Epithelial cell of prostate (primary cell): ENCODE results near the gene TBL1X.

Experiments used
- DNase-seq: peaks from one replicate; pipeline ENCODE4 v3.0.0-alpha.2; 2011; ENCODE audit warnings: low read depth, low spot score
- H3K27ac ChIP-seq: fragments of 450-650 bp; 2 replicates; pipeline ENCODE4 v1.5.1; 2017; ENCODE audit warnings: mild to moderate bottlenecking

TBL1X gene

DNA sequence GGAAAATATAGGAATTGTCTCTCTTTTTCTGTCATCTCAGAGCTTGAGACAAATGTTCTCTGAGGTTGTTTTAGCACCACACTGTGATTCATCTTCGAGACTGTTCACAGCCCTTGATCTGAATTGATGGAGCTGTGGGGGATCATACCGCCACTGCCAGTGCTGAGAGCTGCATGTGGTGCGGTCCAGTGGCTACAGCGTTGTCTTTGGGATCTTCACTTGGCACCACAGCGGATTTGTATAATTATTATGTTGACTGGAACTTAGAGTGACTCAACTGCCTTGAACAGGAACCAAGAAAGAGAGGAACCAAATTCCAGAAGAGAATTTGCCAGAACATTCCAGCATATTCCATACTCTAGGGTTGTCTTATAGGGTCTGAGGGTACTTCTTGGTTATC is 29.1 kb downstream of the TBL1X start:
- DNase-seq, result no peak
- no peak overlapping the region for H3K27ac ChIP-seq

DNA sequence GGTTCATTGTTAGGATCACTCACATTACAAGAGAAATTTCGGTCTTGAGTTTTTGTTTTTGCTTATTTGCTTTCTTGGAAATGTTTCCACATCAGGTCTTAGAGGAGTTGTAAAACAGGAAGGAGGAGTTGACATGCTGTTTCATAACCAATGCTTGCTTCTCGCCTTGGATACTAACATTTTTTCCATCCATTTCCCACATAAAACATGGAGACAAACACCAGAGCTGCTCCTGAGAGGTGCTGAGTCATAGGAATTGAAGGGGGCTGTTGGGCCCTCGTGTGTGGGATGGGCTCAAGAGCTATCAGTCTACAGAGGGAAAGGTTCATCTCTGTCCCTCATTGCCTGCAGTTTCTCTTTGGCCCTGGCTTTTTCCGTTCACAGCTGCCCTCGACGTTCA is 29.9 kb downstream of the TBL1X start:
- DNase-seq, result no peak
- no peak overlapping the region for H3K27ac ChIP-seq

DNA sequence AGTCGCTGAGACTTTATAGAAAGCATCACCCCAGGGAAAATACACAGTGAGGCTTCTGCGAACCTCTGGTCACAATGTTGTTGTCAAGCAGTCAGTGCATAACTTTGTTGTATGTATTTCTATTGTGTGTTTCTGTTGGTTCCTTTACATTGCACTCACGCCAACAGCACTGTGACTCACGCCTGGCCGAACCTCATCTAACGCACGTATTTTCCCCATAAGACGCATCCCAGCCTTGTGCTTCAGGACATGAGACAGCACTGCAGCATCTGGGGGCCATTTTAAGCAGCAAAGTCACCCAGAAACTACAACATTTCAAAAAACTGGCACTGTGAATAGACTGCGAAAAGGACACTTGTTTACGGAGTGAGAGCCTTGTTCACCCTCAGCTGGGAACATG is 30.6 kb downstream of the TBL1X start:
- DNase-seq, result no peak

DNA sequence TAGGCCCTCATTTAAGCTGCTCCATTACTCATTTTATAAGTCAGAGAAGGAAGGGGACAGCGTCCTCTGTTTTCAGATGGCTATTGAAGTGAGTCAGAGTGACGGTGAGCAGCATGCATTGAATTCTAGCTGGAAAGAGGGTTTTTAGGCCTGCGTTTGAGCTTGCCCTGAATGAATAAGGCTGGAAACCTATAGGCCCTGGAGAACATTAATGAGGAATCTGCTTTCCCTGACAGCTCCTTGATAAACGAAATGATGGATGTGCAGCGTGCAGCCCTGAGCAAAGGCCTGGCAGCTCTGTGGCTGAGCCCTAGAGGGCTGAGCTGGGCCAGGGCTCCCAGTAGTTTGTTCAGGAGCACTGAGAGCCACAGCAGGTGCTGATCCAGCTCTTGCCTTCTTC is 33.4 kb downstream of the TBL1X start:
- no peak for DNase-seq
- no peak overlapping the region for H3K27ac ChIP-seq

More for the DNA sequence above, 30.6 kb downstream of the TBL1X start:
- no peak overlapping the region for H3K27ac ChIP-seq

DNA sequence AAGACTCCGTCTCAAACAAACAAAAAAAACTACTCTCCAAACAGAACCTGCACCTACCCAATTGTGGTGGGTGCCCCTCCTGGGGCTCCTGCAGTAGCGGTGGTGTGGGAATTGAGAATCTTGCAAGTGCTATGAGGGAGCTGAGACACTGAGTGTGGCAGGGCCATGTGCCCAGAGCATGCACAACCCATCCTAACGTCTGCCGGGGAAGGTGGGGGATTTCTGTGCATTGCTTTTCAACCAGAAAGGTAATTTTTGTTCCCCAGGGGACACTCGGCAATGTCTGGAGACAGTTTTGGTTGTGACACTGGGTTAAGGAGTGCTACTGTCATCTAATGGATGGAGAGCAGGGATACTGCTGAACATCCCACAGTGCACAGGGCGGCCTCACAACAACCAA is 35.7 kb downstream of the TBL1X start:
- H3K27ac ChIP-seq, result no peak overlapping the region
- DNase-seq, result no peak

DNA sequence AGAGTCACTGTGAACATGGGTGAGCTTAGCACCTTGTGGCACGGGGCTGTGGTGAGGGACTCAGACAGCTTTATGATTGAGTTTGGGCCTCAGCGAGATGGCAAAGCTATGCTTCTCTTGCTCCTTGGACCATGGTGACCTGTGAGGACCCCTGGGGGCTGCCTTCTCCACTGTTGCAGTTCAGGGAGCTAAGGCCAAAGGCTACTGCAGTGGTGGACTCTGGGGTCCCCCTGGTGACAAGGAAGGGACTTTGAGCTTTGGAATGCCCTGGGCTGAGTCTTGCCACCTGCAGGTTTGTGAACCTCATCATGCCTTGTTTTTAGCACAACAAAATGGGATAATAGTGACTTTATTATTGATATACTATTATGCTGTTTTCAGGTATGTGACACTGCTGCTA is 36.5 kb downstream of the TBL1X start:
- no peak overlapping the region for H3K27ac ChIP-seq
- DNase-seq, result no peak

DNA sequence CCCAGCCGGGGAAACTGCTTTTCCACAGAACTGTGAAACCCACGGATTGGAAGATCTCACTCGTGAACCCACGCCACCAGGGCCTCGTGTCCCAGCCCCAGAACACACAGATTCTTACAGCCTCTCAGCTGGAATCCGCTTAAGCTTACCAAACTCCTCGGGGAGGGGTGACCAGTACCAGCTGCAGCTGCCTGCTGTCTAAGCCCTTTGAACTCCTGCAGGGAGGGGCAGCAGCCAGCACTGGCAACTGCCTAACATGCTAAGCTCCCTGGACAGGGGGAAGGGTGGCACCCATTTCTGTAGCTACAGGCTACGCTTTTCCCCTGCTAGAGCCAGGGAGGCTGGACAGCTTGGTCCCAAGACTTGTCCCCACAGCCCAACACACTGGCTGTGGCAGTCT is 38.4 kb downstream of the TBL1X start:
- H3K27ac ChIP-seq, result no peak overlapping the region
- no peak for DNase-seq

DNA sequence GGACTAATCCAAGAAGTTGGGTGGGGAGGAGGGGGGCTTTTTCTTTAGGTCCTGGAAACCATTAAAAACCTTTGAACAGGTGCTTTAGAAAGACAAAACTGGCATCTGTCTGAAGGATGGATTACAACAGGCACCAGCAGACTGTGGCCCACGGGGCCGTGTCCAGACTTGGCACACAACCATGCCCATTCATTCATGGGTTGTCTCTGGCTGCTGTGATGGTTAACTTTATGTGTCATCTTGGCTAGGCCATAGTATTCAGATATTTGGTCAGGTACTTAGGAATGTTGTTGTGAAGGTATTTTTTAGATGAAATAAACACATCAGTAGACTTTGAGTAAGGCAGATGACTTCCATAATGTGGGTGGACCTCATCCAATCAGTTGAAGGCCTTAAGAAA is 45.5 kb downstream of the TBL1X start:
- H3K27ac ChIP-seq, result no peak overlapping the region
- no peak for DNase-seq

DNA sequence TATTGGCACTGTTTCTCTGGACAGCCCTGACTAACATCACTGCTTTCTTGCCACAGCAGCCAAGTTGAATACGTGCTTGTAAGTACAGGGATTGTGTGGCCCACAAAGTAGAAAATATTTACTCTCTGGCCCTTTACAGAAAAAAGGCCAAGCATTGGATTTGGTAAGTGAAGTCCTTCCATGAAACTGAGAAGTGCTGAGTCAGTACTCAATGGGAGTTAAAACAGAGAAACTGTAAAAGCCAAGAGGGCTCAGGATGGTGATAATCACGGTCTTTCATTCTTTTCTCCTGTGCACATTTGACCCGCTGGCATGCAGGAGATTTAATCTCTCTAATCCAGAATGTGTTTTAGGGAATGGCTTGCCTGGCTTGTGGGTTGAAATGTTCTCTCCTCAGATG is 46.1 kb downstream of the TBL1X start:
- H3K27ac ChIP-seq, result no peak overlapping the region
- DNase-seq, result no peak

DNA sequence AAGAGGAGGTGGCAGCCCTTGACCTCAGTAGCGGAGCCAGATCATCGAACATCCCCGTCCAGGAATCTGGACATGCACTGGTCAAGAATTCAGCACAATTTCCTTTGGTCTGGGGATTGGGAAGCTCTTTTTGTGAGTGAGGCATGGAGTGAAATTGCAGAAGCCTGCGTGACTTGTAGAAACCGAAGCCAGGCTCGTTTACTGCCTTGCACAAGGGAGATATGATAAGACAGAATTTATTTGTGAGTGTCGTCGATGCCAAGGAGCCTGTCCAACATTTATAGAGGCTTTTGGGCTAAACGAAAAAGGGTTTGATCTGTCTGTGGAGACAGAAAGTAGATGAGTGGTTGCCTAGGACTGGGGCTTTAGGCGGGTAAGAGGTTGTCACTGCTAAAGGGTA is 50.6 kb downstream of the TBL1X start:
- H3K27ac ChIP-seq, result no peak overlapping the region
- DNase-seq, result no peak

DNA sequence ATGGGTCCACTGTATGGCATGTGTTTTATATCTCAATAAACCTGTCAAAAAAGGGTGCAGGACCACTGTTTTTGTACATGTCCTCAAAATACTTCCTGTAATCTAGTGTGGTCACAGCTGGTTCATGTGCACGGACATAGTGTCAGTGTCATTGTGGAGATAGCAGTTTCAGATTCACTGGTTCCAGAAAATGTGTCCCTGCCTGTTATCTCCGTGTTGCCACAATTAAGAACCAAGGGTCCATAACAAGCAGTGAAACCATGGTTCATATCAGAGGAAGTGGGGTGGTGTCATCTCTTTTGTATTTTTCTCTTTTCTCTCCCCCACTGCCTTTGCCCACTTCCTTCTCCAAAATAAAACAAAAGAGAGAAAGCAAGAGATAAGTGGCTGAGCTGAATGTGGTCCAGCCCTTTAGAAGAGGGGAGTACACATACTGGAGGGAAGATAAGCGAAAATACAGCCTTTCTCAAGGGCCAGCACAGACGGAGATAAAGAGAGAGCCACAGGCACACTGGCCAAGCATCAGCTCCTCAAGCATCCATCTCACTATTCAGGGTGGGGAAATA is 51.2 kb downstream of the TBL1X start:
- H3K27ac ChIP-seq, result no peak overlapping the region
- no peak for DNase-seq

DNA sequence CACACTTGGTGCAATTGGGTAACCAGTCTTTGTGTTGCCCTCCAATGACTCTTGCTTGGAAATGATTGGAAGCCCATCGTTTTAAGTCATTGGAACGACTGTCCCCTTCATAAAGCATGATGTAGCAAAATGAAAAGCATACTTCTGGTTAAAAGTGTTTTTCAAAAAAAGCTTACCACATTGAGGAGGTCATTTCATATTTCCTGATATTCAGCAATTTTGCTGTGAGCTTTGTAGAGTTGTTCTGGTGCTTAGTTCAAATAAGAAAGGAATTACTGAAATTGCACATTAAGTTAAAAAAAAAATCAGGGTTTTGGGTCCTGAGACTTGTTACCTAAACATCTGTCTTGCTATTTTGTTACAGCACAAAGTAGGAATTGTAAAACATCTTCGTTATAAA is 51.8 kb downstream of the TBL1X start:
- H3K27ac ChIP-seq, result no peak overlapping the region
- no peak for DNase-seq

DNA sequence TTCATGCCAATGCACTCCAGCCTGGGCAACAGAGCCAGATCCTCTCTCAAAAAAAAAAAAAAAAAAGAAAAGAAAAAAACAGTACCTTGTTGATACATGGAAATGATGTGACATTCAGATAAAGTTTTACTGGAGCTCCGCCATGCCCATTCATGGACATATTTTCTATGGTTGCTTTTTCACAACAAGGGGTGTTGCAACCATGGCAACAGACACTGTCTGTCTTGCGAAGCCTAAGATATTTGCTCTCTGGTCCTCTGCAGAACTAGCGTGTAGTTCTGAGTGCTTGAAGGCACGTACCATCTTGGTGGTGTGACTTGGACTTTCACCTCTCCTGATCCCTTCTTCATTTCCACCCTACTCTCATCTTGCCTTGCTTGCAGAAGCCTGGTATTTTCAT is 53.2 kb downstream of the TBL1X start:
- DNase-seq, result no peak
- H3K27ac ChIP-seq, result no peak overlapping the region

DNA sequence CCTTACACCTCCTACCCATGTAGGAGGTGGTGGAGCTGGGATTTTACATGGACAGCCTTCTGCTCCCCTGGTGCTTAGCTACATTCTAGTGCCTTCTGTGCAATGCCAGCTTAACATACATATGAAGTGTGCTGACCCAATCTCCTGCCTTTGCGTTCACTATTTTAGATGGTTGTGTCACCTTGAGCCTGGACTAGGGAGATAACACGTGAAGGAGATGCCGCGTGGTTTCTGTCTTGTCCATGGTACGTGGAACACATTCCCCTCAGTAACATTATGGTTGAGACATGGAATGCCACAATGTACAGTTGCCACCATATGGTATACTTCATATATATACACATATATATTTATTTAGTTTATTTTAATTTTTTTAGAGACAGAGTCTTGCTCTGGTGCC is 54.0 kb downstream of the TBL1X start:
- no peak for DNase-seq
- no peak overlapping the region for H3K27ac ChIP-seq

DNA sequence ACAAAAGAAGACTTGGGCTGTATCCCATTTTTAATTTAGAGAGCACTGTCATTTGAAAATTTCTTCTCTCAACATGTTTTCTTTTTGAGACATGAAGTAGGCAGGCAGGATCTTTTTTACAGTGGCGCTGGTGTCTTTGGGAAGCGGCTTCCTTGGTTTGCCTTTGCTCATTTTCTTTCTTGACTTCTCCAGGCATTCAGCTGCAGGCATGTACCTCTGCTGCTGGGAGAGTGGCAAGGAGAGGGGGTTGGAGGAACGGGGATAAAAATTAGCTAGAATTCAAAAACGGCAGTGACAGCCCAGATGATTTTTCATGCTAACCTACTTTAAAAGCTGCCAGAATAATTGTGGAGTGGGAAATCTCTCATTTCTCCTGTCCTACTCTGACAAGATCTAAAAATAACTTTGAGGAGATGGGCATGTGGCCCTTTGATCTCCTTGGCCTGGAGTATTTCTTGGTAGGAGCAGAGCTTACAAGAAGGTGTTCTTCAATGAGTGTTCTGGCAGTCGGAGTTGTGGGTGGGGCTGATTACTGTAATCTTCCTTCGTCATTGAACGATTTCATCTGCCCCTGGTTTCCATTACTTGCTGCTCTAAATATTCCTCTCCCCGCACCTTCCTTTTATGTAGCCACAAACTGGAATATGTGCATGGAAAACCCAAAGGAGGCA is 54.8 kb downstream of the TBL1X start:
- H3K27ac ChIP-seq, result no peak overlapping the region
- no peak for DNase-seq

DNA sequence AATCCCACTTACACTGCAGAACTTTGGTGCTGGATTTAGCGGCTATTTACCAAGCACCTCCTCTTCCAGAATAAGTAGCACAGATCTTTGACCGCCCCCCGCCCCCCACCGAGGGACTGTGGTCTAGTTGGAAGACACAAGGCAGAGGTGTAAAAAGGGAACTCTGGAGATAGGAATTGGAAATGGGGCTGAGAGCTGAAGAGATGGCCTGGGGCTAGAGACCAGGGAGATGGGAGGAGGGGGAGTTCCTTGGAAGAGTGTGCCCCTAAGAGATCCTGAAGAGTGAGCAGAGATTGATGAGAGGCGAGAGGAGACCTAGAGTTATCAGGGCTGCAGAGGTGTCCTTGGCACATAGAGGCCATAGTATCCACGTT is 55.3 kb downstream of the TBL1X start:
- no peak overlapping the region for H3K27ac ChIP-seq
- no peak for DNase-seq

DNA sequence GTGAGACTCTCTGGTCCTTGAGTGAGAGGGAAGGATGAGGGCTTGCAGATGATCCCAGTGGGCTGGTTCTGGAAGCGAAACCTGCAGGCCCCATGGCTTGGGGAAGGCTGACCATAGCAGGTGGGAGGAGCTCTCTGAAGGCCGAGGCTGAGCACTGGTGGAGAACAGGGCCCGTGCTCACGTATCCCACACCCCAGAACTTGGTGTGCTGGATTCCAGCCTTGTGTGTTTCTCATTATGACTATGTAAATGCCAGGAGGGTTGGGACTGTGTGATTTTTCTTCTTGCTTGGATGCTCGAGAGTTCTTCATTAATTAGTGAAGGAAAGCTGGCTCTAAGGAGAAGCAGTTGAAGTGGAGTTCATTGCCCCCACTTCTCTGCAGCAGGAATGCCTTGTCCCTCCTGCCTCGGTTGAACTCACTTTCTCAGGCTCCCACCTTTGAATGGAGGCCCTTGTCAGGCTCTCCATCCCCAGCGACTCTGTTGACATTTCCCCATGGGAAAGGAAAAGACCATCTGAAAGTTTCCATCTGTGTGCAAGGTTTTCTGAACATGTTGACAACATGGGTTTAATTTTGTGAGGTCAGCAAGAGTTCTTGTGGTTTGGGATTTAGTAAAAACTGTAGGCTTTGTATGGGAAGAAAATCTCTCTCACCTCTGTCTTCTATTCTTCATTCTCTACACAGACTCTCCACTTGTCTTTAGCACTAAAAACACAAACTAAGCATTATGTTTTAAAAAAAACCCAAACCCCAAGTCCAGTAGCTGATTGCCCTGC is 57.7 kb downstream of the TBL1X start:
- no peak for DNase-seq
- no peak overlapping the region for H3K27ac ChIP-seq

DNA sequence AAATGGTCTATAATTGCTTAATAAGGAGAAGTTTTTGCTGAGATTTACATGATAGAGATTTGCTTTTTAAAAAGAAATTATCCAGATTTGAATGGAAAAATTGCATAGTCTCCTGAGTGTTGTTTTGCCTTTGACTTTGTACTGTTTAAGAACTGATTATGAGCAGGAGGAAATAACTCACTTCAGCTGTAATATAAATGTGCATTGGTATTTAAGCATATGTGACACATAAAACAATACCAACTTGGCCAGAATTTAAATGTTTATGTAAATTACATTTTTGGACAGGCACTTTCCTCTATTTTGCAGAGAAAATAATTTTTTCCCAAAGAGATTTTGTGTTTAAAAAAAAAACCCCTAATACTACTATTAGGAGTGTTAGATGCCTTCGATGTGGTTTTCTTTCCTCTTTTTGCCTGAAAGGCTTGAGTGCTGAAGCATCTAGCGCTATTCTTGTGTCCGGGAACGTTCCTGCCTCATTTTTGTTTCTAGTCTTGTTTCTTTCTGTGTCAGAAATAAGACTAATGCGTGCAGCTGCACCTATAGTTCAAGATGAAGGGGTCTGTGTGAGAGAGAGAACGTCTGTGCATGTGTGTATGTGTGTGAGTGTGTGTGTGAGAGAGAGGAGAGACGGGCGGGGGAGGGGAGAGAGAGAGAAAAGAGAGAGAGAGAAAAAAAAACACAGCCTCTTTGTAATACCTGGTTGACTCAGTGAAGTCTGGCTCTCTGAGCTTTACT is 60.8 kb downstream of the TBL1X start:
- DNase-seq, result no peak
- no peak overlapping the region for H3K27ac ChIP-seq

DNA sequence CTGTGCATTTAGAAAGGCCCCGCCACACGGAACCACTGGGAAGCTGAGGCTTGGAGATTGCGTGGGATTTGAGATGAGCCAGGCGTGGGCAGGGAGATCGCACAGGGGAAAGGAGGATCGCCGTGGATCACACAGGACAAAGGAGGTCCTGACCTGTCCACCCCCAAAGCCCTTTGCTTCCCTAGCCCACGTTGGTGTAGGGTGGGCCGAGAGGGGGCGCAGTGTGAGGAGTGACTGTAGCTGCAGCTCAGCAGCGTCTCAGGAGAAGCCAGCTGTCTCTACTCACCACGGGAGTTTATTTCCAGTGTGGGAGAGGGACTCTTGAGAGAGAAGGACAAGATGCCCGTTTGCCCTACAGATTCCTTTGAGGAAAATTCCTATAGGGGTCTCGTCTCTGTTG is 62.1 kb downstream of the TBL1X start:
- DNase-seq, result no peak
- no peak overlapping the region for H3K27ac ChIP-seq

DNA sequence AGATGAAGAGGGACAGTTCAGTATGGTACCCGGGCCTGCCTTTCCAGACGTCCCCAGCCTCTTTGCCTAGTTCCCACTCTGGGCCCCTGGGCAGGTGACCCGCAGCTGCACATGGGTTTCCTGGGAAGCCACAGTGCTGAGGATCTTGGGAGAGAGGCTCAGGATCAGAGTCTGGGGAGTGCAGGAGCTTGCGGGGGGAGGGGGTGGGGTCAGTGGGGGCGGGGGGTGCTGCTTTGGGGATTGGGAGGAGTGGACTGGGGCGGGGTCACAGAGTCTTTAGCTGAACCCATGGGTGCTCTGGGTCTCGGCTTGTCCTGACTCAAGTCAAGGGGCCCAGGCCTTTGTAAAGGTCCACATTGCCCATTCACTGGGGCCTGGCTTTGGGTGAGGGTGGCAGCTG is 63.6 kb downstream of the TBL1X start:
- DNase-seq, result no peak
- no peak overlapping the region for H3K27ac ChIP-seq

DNA sequence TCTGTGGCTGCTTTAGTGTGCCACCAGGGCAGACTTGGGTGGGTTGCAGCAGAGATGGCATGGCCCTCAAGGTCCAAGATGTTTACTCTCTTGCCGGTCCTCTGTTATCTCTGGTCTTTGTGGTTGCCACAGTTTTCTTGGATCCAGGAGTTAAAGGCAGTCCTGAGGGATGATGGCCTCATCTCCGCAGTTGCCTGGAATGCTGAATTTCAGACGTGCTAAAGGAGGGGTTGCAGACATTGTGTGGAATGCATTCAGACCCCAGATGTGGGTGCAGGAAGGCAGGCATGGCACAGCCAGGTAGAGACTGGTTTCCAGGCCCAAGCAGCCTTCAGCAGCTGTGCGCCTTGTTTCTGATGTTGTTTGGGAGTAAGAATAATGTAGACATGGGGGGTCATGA is 64.4 kb downstream of the TBL1X start:
- no peak for DNase-seq
- H3K27ac ChIP-seq, result no peak overlapping the region
